NT2/D1 (cell line): ENCODE data around the gene HDAC8.

Source experiments
- SUZ12 ChIP-seq: IDR thresholded peaks from 2 replicates; pipeline ENCODE4 v1.6.1; 2011; ENCODE audit not compliant: insufficient read length, insufficient read depth; ENCODE audit errors: extremely low read depth
- YY1 ChIP-seq: IDR thresholded peaks from 2 replicates; pipeline ENCODE4 v1.6.1; 2011; ENCODE audit not compliant: insufficient read length, insufficient read depth

DNA sequence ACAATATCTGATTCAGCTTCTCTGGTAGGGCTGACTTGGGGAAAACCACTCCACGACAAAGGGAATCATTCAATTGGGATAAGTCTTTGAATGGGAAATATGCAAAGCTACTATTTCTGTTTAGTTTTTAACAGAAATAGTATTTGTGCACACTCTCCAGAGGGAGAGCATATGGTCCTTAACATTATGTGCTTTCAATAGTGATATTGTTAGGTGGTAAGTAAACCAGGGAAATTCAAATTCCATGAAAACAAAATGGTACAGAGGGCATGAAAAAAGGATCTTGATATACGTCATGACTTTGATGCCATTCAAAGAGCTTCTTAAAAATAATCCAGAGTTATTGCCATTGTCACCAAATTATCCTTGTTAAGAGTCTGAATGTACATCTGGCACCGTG is 219.9 kb downstream of the HDAC8 start:
- no peak for TF ChIP-seq YY1
- no peak for TF ChIP-seq SUZ12
